HEK293 (cell line): ENCODE data around the gene GRIK4.

ENCODE experiments used
- CTCF ChIA-PET: fragments of 350-600 bp; formaldehyde crosslinking; extraction: SDS; loops from one replicate; lab custom pipeline; 2021; ENCODE audit warnings: antibody characterized with exemption; lab: Yijun Ruan, JAX
- POLR2A ChIA-PET: fragments of 300-600 bp; formaldehyde crosslinking; extraction: SDS; loops from one replicate; lab custom pipeline; 2020; ENCODE audit warnings: antibody characterized with exemption, inconsistent platforms; lab: Yijun Ruan, JAX
- H3K27ac ChIP-seq: fragments of 200-500 bp; sonication (Bioruptor generic); 2 replicates; pipeline ENCODE4 v1.5.1; 2014; ENCODE audit warnings: low read depth, low read length, control low read depth, inconsistent platforms; ENCODE audit errors: extremely low read depth
- H3K36me3 ChIP-seq, 2 experiments: fragments of 200-500 bp in 1 of 2; sonication (Bioruptor generic) in 1 of 2; 1 replicate in 1 of 2; 2 replicates in 1 of 2; pipeline ENCODE4 v1.5.1; 2014 to 2017; ENCODE audit warnings: inconsistent platforms in 2 of 2, low read length in 2 of 2; ENCODE audit not compliant: control insufficient read depth in 2 of 2, insufficient read depth in 1 of 2
- H3K4me1 ChIP-seq: fragments of 200-500 bp; sonication (Bioruptor generic); 2 replicates; pipeline ENCODE4 v1.5.1; 2014; ENCODE audit warnings: mild to moderate bottlenecking, low read length, inconsistent platforms; ENCODE audit not compliant: control insufficient read depth, insufficient read depth
- H3K4me3 ChIP-seq: 2 replicates; pipeline ENCODE4 v1.5.1; 2011; ENCODE audit warnings: low read depth, mild to moderate bottlenecking, control low read depth, low read length, moderate library complexity
- H3K9me3 ChIP-seq: fragments of 200-500 bp; sonication (Bioruptor generic); 2 replicates; pipeline ENCODE4 v1.5.1; 2014; ENCODE audit warnings: low read depth, low read length, inconsistent platforms; ENCODE audit not compliant: control insufficient read depth, insufficient read depth
- BCL11B ChIP-seq: fragments of 450-650 bp; formaldehyde crosslinking; IDR thresholded peaks from 2 replicates; pipeline ENCODE4 v1.5.1; 2016; ENCODE audit warnings: low read depth, missing biosample characterization, missing genetic modification characterization
- FEZF1 ChIP-seq: fragments of 450-650 bp; formaldehyde crosslinking; IDR thresholded peaks from 2 replicates; pipeline ENCODE4 v1.5.1; 2016; ENCODE audit warnings: missing biosample characterization, missing genetic modification characterization
- GLIS2 ChIP-seq: fragments of 450-650 bp; formaldehyde crosslinking; IDR thresholded peaks from 2 replicates; pipeline ENCODE4 v1.5.1; 2016; ENCODE audit warnings: missing biosample characterization, missing genetic modification characterization
- KLF10 ChIP-seq: fragments of 450-650 bp; IDR thresholded peaks from 2 replicates; pipeline ENCODE4 v1.5.1; 2018; ENCODE audit warnings: missing biosample characterization, mild to moderate bottlenecking, missing genetic modification characterization
- TCF7L2 ChIP-seq: IDR thresholded peaks from 2 replicates; pipeline ENCODE4 v1.6.1; 2011; ENCODE audit warnings: low read depth, mild to moderate bottlenecking, inconsistent platforms, low read length, moderate library complexity, borderline replicate concordance
- ZFHX2 ChIP-seq: fragments of 450-650 bp; formaldehyde crosslinking; conservative IDR thresholded peaks from 2 replicates; pipeline ENCODE4 v1.5.1; 2016; ENCODE audit warnings: missing biosample characterization, missing genetic modification characterization
- ZIC2 ChIP-seq: fragments of 450-650 bp; formaldehyde crosslinking; IDR thresholded peaks from 2 replicates; pipeline ENCODE4 v1.5.1; 2016; ENCODE audit warnings: missing biosample characterization, missing genetic modification characterization
- ZNF133 ChIP-seq: fragments of 450-650 bp; formaldehyde crosslinking; IDR thresholded peaks from 2 replicates; pipeline ENCODE4 v1.5.1; 2016; ENCODE audit warnings: missing biosample characterization, missing genetic modification characterization
- ZNF311 ChIP-seq: fragments of 450-650 bp; formaldehyde crosslinking; IDR thresholded peaks from 2 replicates; pipeline ENCODE4 v1.5.1; 2017; ENCODE audit warnings: missing biosample characterization, missing genetic modification characterization, borderline replicate concordance
- ZNF341 ChIP-seq: fragments of 450-650 bp; formaldehyde crosslinking; IDR thresholded peaks from 2 replicates; pipeline ENCODE4; 2016; ENCODE audit warnings: low read depth, missing biosample characterization, missing genetic modification characterization
- ZNF37A ChIP-seq: fragments of 450-650 bp; IDR thresholded peaks from 2 replicates; pipeline ENCODE4 v1.5.1; 2018; ENCODE audit warnings: missing biosample characterization, missing genetic modification characterization
- ZNF398 ChIP-seq: fragments of 450-650 bp; formaldehyde crosslinking; IDR thresholded peaks from 2 replicates; pipeline ENCODE4 v1.5.1; 2017; ENCODE audit warnings: missing biosample characterization, missing genetic modification characterization
- ZNF416 ChIP-seq: fragments of 450-650 bp; formaldehyde crosslinking; IDR thresholded peaks from 2 replicates; pipeline ENCODE4 v1.5.1; 2016; ENCODE audit warnings: missing biosample characterization, missing genetic modification characterization
- ZNF488 ChIP-seq: fragments of 450-650 bp; formaldehyde crosslinking; IDR thresholded peaks from 2 replicates; pipeline ENCODE4 v1.5.1; 2016; ENCODE audit warnings: missing biosample characterization, missing genetic modification characterization
- ZNF544 ChIP-seq: fragments of 450-650 bp; formaldehyde crosslinking; IDR thresholded peaks from 2 replicates; pipeline ENCODE4 v1.5.0; 2017; ENCODE audit warnings: missing biosample characterization, missing genetic modification characterization
- ZNF623 ChIP-seq: fragments of 450-650 bp; formaldehyde crosslinking; IDR thresholded peaks from 2 replicates; pipeline ENCODE4 v1.5.1; 2016; ENCODE audit warnings: missing biosample characterization, missing genetic modification characterization
- ZNF654 ChIP-seq: fragments of 450-650 bp; formaldehyde crosslinking; IDR thresholded peaks from 2 replicates; pipeline ENCODE4 v1.5.1; 2016; ENCODE audit warnings: low read depth, missing biosample characterization, missing genetic modification characterization
- ZNF660 ChIP-seq: fragments of 450-650 bp; IDR thresholded peaks from 2 replicates; pipeline ENCODE4 v1.5.1; 2018; ENCODE audit warnings: missing biosample characterization, mild to moderate bottlenecking, missing genetic modification characterization
- ZNF677 ChIP-seq: fragments of 450-650 bp; IDR thresholded peaks from 2 replicates; pipeline ENCODE4 v1.5.0; 2018; ENCODE audit warnings: missing biosample characterization, mild to moderate bottlenecking, missing genetic modification characterization, moderate library complexity
- ZNF837 ChIP-seq: fragments of 450-650 bp; formaldehyde crosslinking; IDR thresholded peaks from 2 replicates; pipeline ENCODE4 v1.5.1; 2016; ENCODE audit warnings: missing biosample characterization, missing genetic modification characterization
- ZSCAN23 ChIP-seq: fragments of 450-650 bp; formaldehyde crosslinking; IDR thresholded peaks from 2 replicates; pipeline ENCODE4 v1.5.1; 2016; ENCODE audit warnings: missing biosample characterization, missing genetic modification characterization
- ZSCAN4 ChIP-seq: fragments of 450-650 bp; formaldehyde crosslinking; IDR thresholded peaks from 2 replicates; pipeline ENCODE4 v1.5.1; 2017; ENCODE audit warnings: missing biosample characterization, missing genetic modification characterization
- TF ChIP-seq, protein P1 (sequence below): fragments of 450-650 bp; formaldehyde crosslinking; IDR thresholded peaks from 2 replicates; pipeline ENCODE4 v1.5.1; 2016; ENCODE audit warnings: missing biosample characterization, missing genetic modification characterization
- TF ChIP-seq, protein P2 (sequence below): fragments of 450-650 bp; formaldehyde crosslinking; IDR thresholded peaks from 2 replicates; pipeline ENCODE4 v1.5.1; 2016; ENCODE audit warnings: missing biosample characterization, missing genetic modification characterization

GRIK4 gene

DNA sequence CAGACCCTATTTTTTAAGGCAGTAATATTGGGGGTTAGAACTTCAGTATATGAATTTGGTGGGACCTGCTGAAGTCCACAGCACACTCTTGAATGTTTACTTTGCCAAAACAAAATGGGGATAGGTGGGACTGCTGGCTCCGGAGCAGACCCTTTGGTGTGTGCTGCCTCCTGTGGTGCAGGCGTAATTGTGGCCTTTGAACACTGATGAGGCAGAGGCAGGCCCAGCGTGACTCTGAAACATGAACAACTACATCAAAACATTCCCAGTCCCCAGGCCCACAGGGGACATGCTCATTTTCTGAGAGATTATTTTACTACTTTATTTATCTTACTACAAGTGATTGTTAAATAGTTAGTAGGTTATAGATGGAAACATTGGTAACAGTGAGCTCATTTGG is 287.3 kb downstream of the GRIK4 start:
- Histone ChIP-seq H3K27ac (no peak overlapping the region), H3K4me3 (no peak overlapping the region)
- TF ChIP-seq, protein P1, sequence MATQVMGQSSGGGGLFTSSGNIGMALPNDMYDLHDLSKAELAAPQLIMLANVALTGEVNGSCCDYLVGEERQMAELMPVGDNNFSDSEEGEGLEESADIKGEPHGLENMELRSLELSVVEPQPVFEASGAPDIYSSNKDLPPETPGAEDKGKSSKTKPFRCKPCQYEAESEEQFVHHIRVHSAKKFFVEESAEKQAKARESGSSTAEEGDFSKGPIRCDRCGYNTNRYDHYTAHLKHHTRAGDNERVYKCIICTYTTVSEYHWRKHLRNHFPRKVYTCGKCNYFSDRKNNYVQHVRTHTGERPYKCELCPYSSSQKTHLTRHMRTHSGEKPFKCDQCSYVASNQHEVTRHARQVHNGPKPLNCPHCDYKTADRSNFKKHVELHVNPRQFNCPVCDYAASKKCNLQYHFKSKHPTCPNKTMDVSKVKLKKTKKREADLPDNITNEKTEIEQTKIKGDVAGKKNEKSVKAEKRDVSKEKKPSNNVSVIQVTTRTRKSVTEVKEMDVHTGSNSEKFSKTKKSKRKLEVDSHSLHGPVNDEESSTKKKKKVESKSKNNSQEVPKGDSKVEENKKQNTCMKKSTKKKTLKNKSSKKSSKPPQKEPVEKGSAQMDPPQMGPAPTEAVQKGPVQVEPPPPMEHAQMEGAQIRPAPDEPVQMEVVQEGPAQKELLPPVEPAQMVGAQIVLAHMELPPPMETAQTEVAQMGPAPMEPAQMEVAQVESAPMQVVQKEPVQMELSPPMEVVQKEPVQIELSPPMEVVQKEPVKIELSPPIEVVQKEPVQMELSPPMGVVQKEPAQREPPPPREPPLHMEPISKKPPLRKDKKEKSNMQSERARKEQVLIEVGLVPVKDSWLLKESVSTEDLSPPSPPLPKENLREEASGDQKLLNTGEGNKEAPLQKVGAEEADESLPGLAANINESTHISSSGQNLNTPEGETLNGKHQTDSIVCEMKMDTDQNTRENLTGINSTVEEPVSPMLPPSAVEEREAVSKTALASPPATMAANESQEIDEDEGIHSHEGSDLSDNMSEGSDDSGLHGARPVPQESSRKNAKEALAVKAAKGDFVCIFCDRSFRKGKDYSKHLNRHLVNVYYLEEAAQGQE (tag by site-specific recombination), result no peak
- TF ChIP-seq ZSCAN4, result no peak
- no peak for TF ChIP-seq ZNF677 (tag by site-specific recombination)
- no peak for TF ChIP-seq ZNF660 (tag by site-specific recombination)
- no peak for TF ChIP-seq ZNF341
- TF ChIP-seq ZNF416, result no peak
- TF ChIP-seq ZNF837, result no peak
- no peak for TF ChIP-seq KLF10 (tag by site-specific recombination)
- TF ChIP-seq FEZF1, result 0 out of 2 replicates have a peak, but pooled peaks have one; percentile 13
- peak; percentile 64; the same call in 1 of the 2 replicates for TF ChIP-seq TCF7L2
- TF ChIP-seq ZIC2 (tag by site-specific recombination), result peak; percentile 87
- TF ChIP-seq, all 188 proteins: peak for 3
- no peaks in the 10 kb centered on the region for H3K4me1 ChIP-seq
- no peaks in the 10 kb centered on the region for H3K36me3 ChIP-seq
- POLR2A ChIA-PET, result no interaction called here
- CTCF ChIA-PET, result interaction anchor here (1.0 kb wide), 1 partner anchor 131 kb away, joined by 3 read pairs; no protein-coding TSS in a partner anchor
- no peaks in the 10 kb centered on the region for H3K9me3 ChIP-seq

DNA sequence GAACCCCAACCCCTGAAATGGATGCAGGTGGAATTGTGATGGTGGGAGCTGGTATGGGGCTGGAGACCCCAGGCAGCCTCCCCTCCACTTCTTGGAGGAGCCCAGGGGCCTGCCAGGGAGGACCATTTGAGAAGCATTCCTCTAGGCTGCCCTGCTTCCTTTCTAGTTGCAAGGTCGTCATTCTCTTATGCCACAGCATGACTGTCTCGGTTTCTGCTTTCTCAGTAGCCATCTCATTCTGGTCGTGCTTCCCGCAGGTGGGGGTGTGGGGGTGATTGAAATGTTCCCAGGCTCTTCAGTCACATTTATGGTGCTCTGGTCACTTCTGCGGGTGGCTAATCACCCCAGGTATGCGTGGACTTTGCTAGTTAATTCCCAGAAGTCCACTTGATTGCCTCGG is 288.7 kb downstream of the GRIK4 start:
- H3K36me3 ChIP-seq, result no peaks in the 10 kb centered on the region
- ChIA-PET CTCF (no interaction called here), POLR2A (no interaction called here)
- no peak overlapping the region for H3K4me3 ChIP-seq
- no peaks in the 10 kb centered on the region for H3K9me3 ChIP-seq
- H3K4me1 ChIP-seq, result no peaks in the 10 kb centered on the region
- no peak overlapping the region for H3K27ac ChIP-seq
- TF ChIP-seq ZFHX2 (tag by site-specific recombination) (no peak), ZNF488 (tag by site-specific recombination) (no peak), ZNF133 (tag by site-specific recombination) (no peak), GLIS2 (tag by site-specific recombination) (no peak), ZNF311 (no peak), BCL11B (tag by site-specific recombination) (no peak), ZNF398 (tag by site-specific recombination) (no peak), ZNF623 (tag by site-specific recombination) (no peak), ZNF544 (tag by site-specific recombination) (no peak), ZNF37A (tag by site-specific recombination) (no peak), ZNF654 (tag by site-specific recombination) (no peak), ZSCAN23 (tag by site-specific recombination) (no peak)
- TF ChIP-seq, protein P2, sequence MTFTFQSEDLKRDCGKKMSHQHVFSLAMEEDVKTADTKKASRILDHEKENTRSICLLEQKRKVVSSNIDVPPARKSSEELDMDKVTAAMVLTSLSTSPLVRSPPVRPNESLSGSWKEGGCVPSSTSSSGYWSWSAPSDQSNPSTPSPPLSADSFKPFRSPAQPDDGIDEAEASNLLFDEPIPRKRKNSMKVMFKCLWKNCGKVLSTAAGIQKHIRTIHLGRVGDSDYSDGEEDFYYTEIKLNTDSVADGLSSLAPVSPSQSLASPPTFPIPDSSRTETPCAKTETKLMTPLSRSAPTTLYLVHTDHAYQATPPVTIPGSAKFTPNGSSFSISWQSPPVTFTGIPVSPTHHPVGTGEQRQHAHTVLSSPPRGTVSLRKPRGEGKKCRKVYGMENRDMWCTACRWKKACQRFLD, result no peak
